RWPE2 (cell line): ENCODE measurements around the gene THAP8.

Experiments
- ATAC-seq: fragments of 200-7000 bp; cut with Tn5 transposase; 3 replicates; pipeline ENCODE4 v1.9.1; 2021; ENCODE audit warnings: low read depth
- DNase-seq: peaks from one replicate; pipeline ENCODE4 v3.0.0-alpha.2; 2020; ENCODE audit warnings: low spot score
- H3K27ac ChIP-seq: fragments of 450-650 bp; 2 replicates; pipeline ENCODE4 v1.5.1; 2017; ENCODE audit warnings: mild to moderate bottlenecking; ENCODE audit not compliant: poor library complexity, severe bottlenecking
- H3K27me3 ChIP-seq: fragments of 250-450 bp; sonication (Bioruptor Pico); 2 replicates; pipeline ENCODE4 v1.5.1; 2021; ENCODE audit warnings: mild to moderate bottlenecking, moderate library complexity; ENCODE audit not compliant: insufficient read depth, poor library complexity, severe bottlenecking
- H3K36me3 ChIP-seq: fragments of 250-450 bp; sonication (Bioruptor Pico); 2 replicates; pipeline ENCODE4 v1.5.1; 2020; ENCODE audit warnings: low read depth, mild to moderate bottlenecking, moderate library complexity
- H3K4me1 ChIP-seq: fragments of 250-450 bp; sonication (Bioruptor Pico); 2 replicates; pipeline ENCODE4 v1.5.1; 2021; ENCODE audit warnings: mild to moderate bottlenecking, moderate library complexity; ENCODE audit not compliant: insufficient read depth, poor library complexity, severe bottlenecking
- H3K4me3 ChIP-seq: fragments of 250-450 bp; sonication (Bioruptor Pico); 2 replicates; pipeline ENCODE4 v1.5.1; 2021; ENCODE audit warnings: mild to moderate bottlenecking, moderate library complexity; ENCODE audit not compliant: severe bottlenecking
- H3K9me3 ChIP-seq: fragments of 250-450 bp; sonication (Bioruptor Pico); 2 replicates; pipeline ENCODE4 v1.5.1; 2021; ENCODE audit warnings: mild to moderate bottlenecking, moderate library complexity; ENCODE audit not compliant: severe bottlenecking
- CTCF ChIP-seq: fragments of 450-650 bp; IDR thresholded peaks from one replicate; pipeline ENCODE4 v1.5.1; 2017; ENCODE audit warnings: mild to moderate bottlenecking, moderate library complexity; ENCODE audit not compliant: poor library complexity, severe bottlenecking

Gene THAP8

GRCh38 chr19:36090910-36091695, 37.0 kb upstream of the THAP8 start:
- H3K36me3 ChIP-seq, result peaks cover 19% of the 10 kb centered on the region

GRCh38 chr19:36089847-36090246, 35.8 kb upstream of the THAP8 start:
- ATAC-seq (no peak), DNase-seq (no peak)
- no peak for TF ChIP-seq CTCF
- Histone ChIP-seq H3K27me3 (no peaks in the 10 kb centered on the region), H3K27ac (no peak overlapping the region), H3K4me1 (no peaks in the 10 kb centered on the region), H3K4me3 (no peak overlapping the region), H3K9me3 (no peaks in the 10 kb centered on the region), H3K36me3 (peaks cover 26% of the 10 kb centered on the region)

More at GRCh38 chr19:36090910-36091695, 37.0 kb upstream of the THAP8 start:
- Histone ChIP-seq H3K4me1 (no peaks in the 10 kb centered on the region), H3K9me3 (no peaks in the 10 kb centered on the region), H3K27ac (no peak overlapping the region), H3K27me3 (no peaks in the 10 kb centered on the region), H3K4me3 (no peak overlapping the region)
- TF ChIP-seq CTCF, result no peak
- no peak for ATAC-seq
- DNase-seq, result no peak

- no peak for TF ChIP-seq CTCF
- Histone ChIP-seq H3K4me1 (no peaks in the 10 kb centered on the region), H3K36me3 (peaks cover 43% of the 10 kb centered on the region), H3K4me3 (no peak overlapping the region), H3K27me3 (no peaks in the 10 kb centered on the region), H3K9me3 (no peaks in the 10 kb centered on the region), H3K27ac (no peak overlapping the region)
- no peak for ATAC-seq
- DNase-seq, result no peak
Measured at GRCh38 chr19:36086326-36086725, 32.2 kb upstream of the THAP8 start.

GRCh38 chr19:36084231-36085009, 30.3 kb upstream of the THAP8 start:
- DNase-seq (no peak), ATAC-seq (no peak)
- Histone ChIP-seq H3K36me3 (peaks cover 58% of the 10 kb centered on the region), H3K27ac (no peak overlapping the region), H3K4me1 (no peaks in the 10 kb centered on the region), H3K9me3 (no peaks in the 10 kb centered on the region), H3K4me3 (no peak overlapping the region), H3K27me3 (no peaks in the 10 kb centered on the region)
- TF ChIP-seq CTCF, result no peak
